HepG2 (cell line): Measurements from ENCODE around the gene SRSF1. TPM values are rescaled to one million over a fixed set of nuclear protein-coding genes. Genes with fewer than 3 reads are reported as not detected.

Experiments used
- ATAC-seq: fragments of 200-7000 bp; cut with Tn5 transposase; 3 replicates; pipeline ENCODE4 v1.9.1; 2020; ENCODE audit warnings: mild to moderate bottlenecking, moderate library complexity
- BruUV-seq: library from RNA; stranded (reverse); fragments of 400-500 nt; replicated peaks from 2 replicates; lab custom pipeline; 2021; lab: Mats Ljungman, UMichigan
- CTCF ChIA-PET: fragments of 300-600 bp; formaldehyde crosslinking; extraction: SDS; loops from one replicate; lab custom pipeline; 2021; ENCODE audit warnings: low total read pairs, inconsistent platforms, low intra/inter-chr PET ratio; lab: Yijun Ruan, JAX
- POLR2A ChIA-PET: fragments of 350-600 bp; sonication (Branson Sonifier 250); formaldehyde crosslinking; loops from one replicate; lab custom pipeline; 2020; ENCODE audit warnings: antibody characterized with exemption, inconsistent platforms; lab: Yijun Ruan, JAX
- DNase-seq: peaks from one replicate; pipeline ENCODE4 v3.0.0-alpha.2; 2015; ENCODE audit warnings: low spot score
- FAIRE-seq: peaks from 3 replicates; lab custom pipeline; 2011; peaks lifted over from hg19 to GRCh38; lab: Jason Lieb, UNC
- H2AFZ ChIP-seq: one replicate; pipeline ENCODE4 v1.6.1; 2011; ENCODE audit warnings: low read length, inconsistent platforms
- H3K27ac ChIP-seq: fragments of 300-600 bp; 3 replicates; pipeline ENCODE4 v1.8.0; 2011; ENCODE audit warnings: mixed run types, mild to moderate bottlenecking, mixed read lengths, low read length, inconsistent platforms; ENCODE audit not compliant: insufficient read depth; ENCODE audit errors: extremely low read length
- H3K27me3 ChIP-seq, 2 experiments: fragments of 200-600 bp in 1 of 2; 2 replicates in 1 of 2; 3 replicates in 1 of 2; pipeline versions ENCODE4 v1.6.0 to v1.8.0; 2011; ENCODE audit warnings: low read length in 2 of 2, mild to moderate bottlenecking in 2 of 2, moderate library complexity in 2 of 2, inconsistent platforms in 1 of 2; ENCODE audit not compliant: insufficient read depth in 2 of 2, control insufficient read depth in 1 of 2
- H3K36me3 ChIP-seq, 2 experiments: fragments of 200-600 bp in 1 of 2; replicated peaks in 1 of 2; 2 replicates in 1 of 2; 3 replicates in 1 of 2; pipeline versions ENCODE4 v1.5.1 to v1.8.0; 2011; ENCODE audit warnings: low read length in 2 of 2, inconsistent platforms in 1 of 2; ENCODE audit not compliant: insufficient read depth in 2 of 2, control insufficient read depth in 1 of 2
- H3K4me1 ChIP-seq: 2 replicates; pipeline ENCODE4 v1.5.1; 2012; ENCODE audit warnings: low read length, inconsistent platforms; ENCODE audit not compliant: insufficient read depth
- H3K4me2 ChIP-seq: 2 replicates; pipeline ENCODE4 v1.6.0; 2011; ENCODE audit warnings: low read depth, low read length, inconsistent platforms
- H3K4me3 ChIP-seq, 3 experiments: fragments of 200-600 bp in 1 of 3; sonication (generic), shearing (Covaris generic) in 1 of 3; replicated peaks in 1 of 3; 2 replicates each; pipeline ENCODE4 v1.5.1; 2011 to 2016; ENCODE audit warnings: low read length in 3 of 3, inconsistent platforms in 2 of 3, low read depth in 2 of 3, mild to moderate bottlenecking in 2 of 3, control low read depth in 1 of 3, mixed read lengths in 1 of 3; ENCODE audit not compliant: insufficient read depth in 1 of 3
- H3K79me2 ChIP-seq: one replicate; pipeline ENCODE4 v1.6.1; 2011; ENCODE audit warnings: low read length, inconsistent platforms; ENCODE audit not compliant: insufficient read depth
- H3K9ac ChIP-seq: 2 replicates; pipeline ENCODE4 v1.6.0; 2011; ENCODE audit warnings: mild to moderate bottlenecking, low read depth, low read length, inconsistent platforms; ENCODE audit not compliant: insufficient read depth
- H3K9me3 ChIP-seq: 2 replicates; pipeline ENCODE4 v1.5.1; 2012; ENCODE audit warnings: mild to moderate bottlenecking, low read length
- H4K20me1 ChIP-seq: 2 replicates; pipeline ENCODE4 v1.6.0; 2011; ENCODE audit warnings: inconsistent platforms, mild to moderate bottlenecking, low read length, moderate library complexity; ENCODE audit not compliant: insufficient read depth
- ARNT2 ChIP-seq: sonication (generic); formaldehyde crosslinking; IDR thresholded peaks from 2 replicates; pipeline ENCODE4 v1.8.0; 2022; ENCODE audit warnings: mild to moderate bottlenecking, low read depth, missing genetic modification reagents, moderate library complexity
- CENPBD1 ChIP-seq: sonication (generic); formaldehyde crosslinking; IDR thresholded peaks from 2 replicates; pipeline ENCODE4 v1.8.0; 2022; ENCODE audit warnings: missing genetic modification reagents, low read depth, mild to moderate bottlenecking, borderline replicate concordance
- ESRRA ChIP-seq: sonication (generic); formaldehyde crosslinking; IDR thresholded peaks from 2 replicates; pipeline ENCODE4 v1.5.1; 2020; ENCODE audit warnings: mild to moderate bottlenecking, low read depth, missing genetic modification reagents
- KDM1A ChIP-seq: IDR thresholded peaks from 2 replicates; pipeline ENCODE4 v1.6.1; 2016; ENCODE audit warnings: missing compliant biosample characterization
- MIXL1 ChIP-seq: IDR thresholded peaks from 2 replicates; pipeline ENCODE4 v1.6.1; 2016
- RELA ChIP-seq: sonication (generic); formaldehyde crosslinking; IDR thresholded peaks from 2 replicates; pipeline ENCODE4 v1.4.0; 2020; ENCODE audit warnings: missing genetic modification reagents
- SP4 ChIP-seq: sonication (generic); formaldehyde crosslinking; IDR thresholded peaks from 2 replicates; pipeline ENCODE4 v1.8.1; 2023; ENCODE audit warnings: mild to moderate bottlenecking, missing genetic modification reagents
- THAP7 ChIP-seq: sonication (generic); formaldehyde crosslinking; IDR thresholded peaks from 2 replicates; pipeline ENCODE4 v1.8.1; 2023; ENCODE audit warnings: mild to moderate bottlenecking, missing genetic modification reagents
- TOE1 ChIP-seq: sonication (generic); formaldehyde crosslinking; IDR thresholded peaks from 2 replicates; pipeline ENCODE4 v1.4.0; 2020; ENCODE audit warnings: mild to moderate bottlenecking, missing genetic modification reagents
- WIZ ChIP-seq: sonication (generic); formaldehyde crosslinking; IDR thresholded peaks from 2 replicates; pipeline ENCODE4 v1.5.1; 2020; ENCODE audit warnings: mild to moderate bottlenecking, missing genetic modification reagents
- ZBTB33 ChIP-seq: sonication (generic); formaldehyde crosslinking; IDR thresholded peaks from 2 replicates; pipeline ENCODE4 v1.4.0; 2020; ENCODE audit warnings: missing genetic modification reagents
- ZNF136 ChIP-seq: sonication (generic); formaldehyde crosslinking; IDR thresholded peaks from 2 replicates; pipeline ENCODE4 v1.8.1; 2022; ENCODE audit warnings: low read depth, mild to moderate bottlenecking, moderate library complexity, missing genetic modification reagents
- ZNF503 ChIP-seq: sonication (generic); formaldehyde crosslinking; IDR thresholded peaks from 2 replicates; pipeline ENCODE4 v1.4.0; 2020; ENCODE audit warnings: missing genetic modification reagents
- WGBS: methylation state at CpG from one replicate; pipeline ENCODE4 v1.1.6; 2017; ENCODE audit warnings: low lambda C conversion rate; 5-methylcytosine and 5-hydroxymethylcytosine counted together
- in situ Hi-C: cut with HindIII; loops from 2 replicates; pipeline ENCODE4 v1.10.0; 2017; ENCODE audit warnings: low pct_unique_long_range_greater_than_20kb; ENCODE audit not compliant: extremely low pct_ligation_motif_present
- intact Hi-C: fragments of 100-400 bp; cut with micrococcal nuclease; formaldehyde crosslinking; loops from one replicate; pipeline ENCODE4 v1.10.0; 2022; ENCODE audit not compliant: unreplicated experiment
- polyA plus RNA-seq, 8 experiments: library from polyadenylated mRNA; depleted of rRNA in 3 of 8; stranded (reverse) in 7 of 8; unstranded in 1 of 8; fragments of >200 nt; fragmentation: Illumina TruSeq in 4 of 8; extraction: Trizol in 4 of 8; gene quantifications; 2 replicates each; pipeline versions ENCODE4 v1.2.1 to v1.2.3, GENCODE V29; 2011 to 2016; ENCODE audit warnings: low read depth in 4 of 8, missing spikeins in 1 of 8, mixed read lengths in 1 of 8; ENCODE audit not compliant: insufficient read depth in 1 of 8
- total RNA-seq, 5 experiments: library from RNA; depleted of rRNA; stranded (reverse); fragments of >200 nt; fragmentation: Illumina TruSeq; extraction: Trizol; gene quantifications; 2 replicates each; pipeline ENCODE4 v1.2.3, GENCODE V29; 2016; ENCODE audit warnings: low read depth in 1 of 5

The SRSF1 gene
- total and polyA plus RNA-seq, 2 of the 13 experiments (the other 11 are each of a cell fraction or from before 2014, with no cell fraction given), result 142 to 445 TPM

GRCh38 chr17:58040386-58040785 is 33.3 kb upstream of the SRSF1 start (continued):
- no peak for TF ChIP-seq THAP7

GRCh38 chr17:58039975-58040374 is 32.9 kb upstream of the SRSF1 start:
- no peak for ATAC-seq
- POLR2A ChIA-PET, result no interaction called here

More at GRCh38 chr17:58039975-58040374, 32.9 kb upstream of the SRSF1 start:
- intact Hi-C loops, result no loop called here
- no peak overlapping the region for H3K4me2 ChIP-seq
- FAIRE-seq (no peak), DNase-seq (no peak)
- H3K4me3 ChIP-seq, result no peak overlapping the region
- no peak overlapping the region for H3K27ac ChIP-seq
- H3K9ac ChIP-seq, result no peak overlapping the region
- H4K20me1 ChIP-seq, result no peaks in the 10 kb centered on the region
- in situ Hi-C loops, result loop anchor here (25.0 kb wide), 1 partner anchor 422 kb away; no protein-coding TSS in a partner anchor
- 33% methylated on average over 3 of the region's 3 CpGs for WGBS
- no peaks in the 10 kb centered on the region for H3K36me3 ChIP-seq
- CTCF ChIA-PET, result no interaction called here
- no peak overlapping the region for H2AFZ ChIP-seq
- H3K27me3 ChIP-seq, result peaks cover 3 to 45% of the 10 kb centered on the region in 2 experiments; a peak in 3 of 5 replicates
- H3K4me1 ChIP-seq, result 0 out of 2 replicates have a peak, but pooled peaks cover 6% of the 10 kb centered on the region
- no TSS peak for BruUV-seq
- no peaks in the 10 kb centered on the region for H3K9me3 ChIP-seq
- no peak for TF ChIP-seq SP4 (CRISPR knock-in tag)
- no peak for TF ChIP-seq ARNT2 (CRISPR knock-in tag)
- TF ChIP-seq WIZ (CRISPR knock-in tag), result no peak
- TF ChIP-seq KDM1A (CRISPR knock-in tag), result no peak
- no peak for TF ChIP-seq ZNF503
- TF ChIP-seq ESRRA (CRISPR knock-in tag), result no peak
- TF ChIP-seq TOE1 (CRISPR knock-in tag), result no peak
- TF ChIP-seq MIXL1 (CRISPR knock-in tag), result no peak
- no peak for TF ChIP-seq RELA (CRISPR knock-in tag)
- no peak for TF ChIP-seq ZNF136 (CRISPR knock-in tag)
- TF ChIP-seq CENPBD1 (CRISPR knock-in tag), result no peak
- no peak for TF ChIP-seq ZBTB33 (CRISPR knock-in tag)
- H3K79me2 ChIP-seq, result no peaks in the 10 kb centered on the region
